Stimulated activated CD4-positive, alpha-beta T cell treated with anti-CD3 and anti-CD28 coated beads, TNF-alpha, amount 100 ng/mL, for 4 hours (primary cell): ENCODE results near the gene ABCC6.
"Not testable (repeated sequence)": the region's sequence is repeated elsewhere in the genome, so short reads cannot be mapped to it uniquely, and the experiment has no call there.

Experiments used
- DNase-seq, 3 experiments: peaks; one replicate each; pipeline ENCODE4 v3.0.0-alpha.2; 2020; ENCODE audit warnings: low read depth in 3 of 3

Gene ABCC6

DNA sequence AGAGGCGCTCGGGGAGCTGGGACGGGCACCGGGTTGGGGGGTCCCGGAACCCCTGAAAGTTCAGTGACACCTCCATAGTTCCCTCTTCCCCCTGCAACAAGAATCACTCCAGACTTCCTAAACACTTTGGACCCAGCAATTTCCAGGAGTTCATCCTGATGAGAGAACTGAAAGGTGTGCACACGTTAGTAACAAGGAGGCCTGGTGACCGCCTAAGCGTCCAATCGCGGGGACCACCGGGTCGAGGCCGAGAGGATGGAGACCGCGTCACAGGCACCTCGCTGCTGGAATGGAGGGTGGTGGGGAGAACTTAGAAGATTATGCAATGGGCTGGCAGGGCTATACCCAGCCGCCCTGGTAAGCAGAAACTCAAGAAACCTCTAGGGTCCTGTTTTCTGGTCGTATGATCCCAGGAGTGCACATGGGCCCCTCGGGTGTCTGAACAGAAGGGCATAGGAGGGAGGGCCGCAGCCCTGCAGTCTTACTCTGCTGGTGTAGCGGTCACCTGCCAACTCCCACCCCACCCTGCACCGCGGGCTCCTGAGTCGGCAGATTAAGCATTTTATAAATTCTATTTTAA is 458 bp upstream of the ABCC6 start:
- DNase-seq, result not testable (repeated sequence)

DNA sequence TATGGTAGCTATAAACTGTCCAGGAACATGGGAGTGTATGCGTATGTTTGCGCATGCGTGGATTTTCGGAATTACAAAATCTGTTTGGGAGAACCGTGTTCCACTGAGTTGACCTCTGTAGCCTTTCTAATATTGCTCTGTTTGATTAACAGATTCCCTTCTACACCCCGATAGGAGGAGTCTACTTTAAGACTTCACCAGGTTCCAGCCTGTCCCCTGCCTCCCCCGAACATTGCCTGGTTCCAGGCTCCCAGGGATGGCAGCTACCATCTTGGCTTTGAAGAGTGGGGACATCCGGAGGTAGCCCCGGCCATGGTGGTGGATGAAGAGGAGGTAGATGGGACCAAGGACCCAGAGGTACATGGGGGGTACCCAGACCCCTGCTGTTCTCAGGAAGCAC is 1.9 kb downstream of the ABCC6 start:
- DNase-seq, result not testable (repeated sequence)

DNA sequence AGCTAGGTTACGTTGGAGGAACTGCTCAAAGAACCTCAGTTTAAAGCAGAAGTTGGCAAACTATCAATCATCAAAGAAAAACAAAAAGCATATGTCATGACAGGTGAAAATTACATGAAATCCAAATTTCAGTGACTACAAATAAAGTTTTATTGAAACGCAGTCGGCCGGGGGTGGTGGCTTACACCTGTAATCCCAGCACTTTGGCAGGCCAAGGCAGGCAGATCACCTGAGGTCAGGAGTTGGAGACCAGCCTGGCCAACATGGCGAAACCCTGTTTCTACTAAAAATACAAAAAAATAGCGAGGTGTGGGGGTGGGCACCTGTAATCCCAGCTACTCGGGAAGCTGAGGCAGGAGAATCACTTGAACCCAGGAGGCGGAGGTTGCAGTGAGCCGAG is 2.8 kb downstream of the ABCC6 start:
- DNase-seq, result not testable (repeated sequence)

DNA sequence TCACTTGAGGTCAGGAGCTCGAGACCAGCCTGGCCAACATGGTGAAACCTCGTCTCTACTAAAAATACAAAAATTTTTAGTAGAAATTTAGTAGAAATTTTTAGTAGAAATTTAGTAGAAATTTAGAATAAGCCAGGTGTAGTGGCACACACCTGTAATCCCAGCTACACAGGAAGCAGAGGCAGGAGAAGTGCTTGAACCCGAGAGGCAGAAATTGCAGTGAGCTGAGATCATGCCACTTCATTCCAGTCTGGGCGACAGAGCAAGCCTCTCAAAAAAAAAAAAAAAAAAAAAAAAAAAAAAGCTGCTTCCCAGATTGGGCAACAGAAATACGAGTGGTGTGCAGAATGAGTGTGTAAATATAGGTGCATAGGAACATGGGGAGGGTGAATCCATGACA is 4.5 kb downstream of the ABCC6 start:
- not testable (repeated sequence) for DNase-seq

DNA sequence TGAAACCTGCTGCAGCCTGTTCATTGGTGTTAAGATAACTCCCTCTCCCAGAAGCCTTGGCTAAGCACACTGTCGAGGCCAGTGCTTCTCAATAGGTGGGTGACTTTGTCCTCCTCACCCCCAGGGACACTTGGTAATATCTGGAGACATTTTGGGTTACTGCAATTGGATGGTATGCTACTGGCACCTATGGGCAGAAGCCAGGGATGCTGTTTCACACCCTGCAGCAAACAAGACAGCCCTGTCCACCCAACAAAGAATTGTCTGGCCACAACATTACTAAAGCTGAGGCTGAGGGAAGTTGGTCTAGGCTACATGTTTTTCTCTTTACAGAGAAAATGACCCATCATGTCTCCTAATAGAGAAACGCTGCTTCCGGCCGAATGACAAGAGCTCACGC is 4.9 kb downstream of the ABCC6 start:
- not testable (repeated sequence) for DNase-seq

DNA sequence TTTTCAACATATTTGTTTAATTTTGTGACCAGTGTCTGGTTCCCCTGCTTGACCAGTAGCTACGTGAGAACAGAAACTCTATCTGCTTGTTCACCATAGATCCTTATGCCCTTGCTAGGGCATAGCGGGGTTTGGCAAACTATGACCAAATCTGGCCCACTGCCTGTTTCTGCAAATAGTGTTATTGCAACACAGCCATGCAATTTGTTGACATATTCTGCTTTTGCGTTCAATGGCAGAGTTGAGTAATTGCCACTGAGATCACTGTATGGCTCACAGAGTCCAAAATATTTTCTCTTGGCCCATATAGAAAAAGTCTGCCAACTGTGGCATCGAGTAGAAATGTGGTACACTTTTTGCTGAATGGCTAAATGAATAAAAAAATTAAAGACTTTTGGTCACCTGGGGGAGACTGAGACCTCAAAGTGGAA is 9.4 kb downstream of the ABCC6 start:
- not testable (repeated sequence) for DNase-seq

DNA sequence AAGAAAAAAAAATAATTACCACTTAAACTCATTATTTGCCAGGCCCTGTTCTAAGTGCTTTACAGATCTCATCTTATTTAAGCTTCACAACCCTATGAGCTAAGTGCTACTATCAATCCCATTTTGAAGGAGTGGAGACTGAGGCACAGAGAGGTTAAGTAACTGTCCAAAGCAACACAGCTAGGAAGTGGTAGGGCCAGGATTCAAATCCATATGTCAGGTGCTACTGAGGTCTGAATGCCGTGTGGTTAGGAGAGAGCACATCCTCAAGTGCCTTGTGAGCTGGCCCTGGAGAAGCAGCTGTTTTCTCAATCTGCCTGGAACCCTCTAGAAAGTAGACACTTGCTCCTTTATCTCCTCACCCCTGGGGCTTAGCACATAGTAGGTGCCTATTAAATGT is 11.9 kb downstream of the ABCC6 start:
- DNase-seq, result not testable (repeated sequence)

DNA sequence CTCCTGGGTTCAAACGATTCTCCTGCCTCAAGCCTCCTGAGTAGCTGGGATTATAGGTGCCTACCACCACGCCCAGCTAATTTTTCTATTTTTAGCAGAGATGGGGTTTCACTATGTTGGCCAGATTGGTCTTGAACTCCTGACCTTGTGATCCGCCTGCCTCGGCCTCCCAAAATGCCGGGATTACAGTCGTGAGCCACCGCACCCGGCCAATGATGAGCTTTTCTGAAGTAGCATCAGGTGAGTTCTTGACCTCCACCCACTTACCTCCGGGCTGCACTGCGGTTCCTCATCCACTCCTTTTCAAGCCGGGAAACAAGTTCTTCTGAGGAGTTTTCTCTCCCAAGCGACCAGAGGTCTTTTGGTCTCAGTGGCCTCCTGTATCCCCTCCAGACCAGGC is 14.8 kb downstream of the ABCC6 start:
- DNase-seq, result not testable (repeated sequence)

DNA sequence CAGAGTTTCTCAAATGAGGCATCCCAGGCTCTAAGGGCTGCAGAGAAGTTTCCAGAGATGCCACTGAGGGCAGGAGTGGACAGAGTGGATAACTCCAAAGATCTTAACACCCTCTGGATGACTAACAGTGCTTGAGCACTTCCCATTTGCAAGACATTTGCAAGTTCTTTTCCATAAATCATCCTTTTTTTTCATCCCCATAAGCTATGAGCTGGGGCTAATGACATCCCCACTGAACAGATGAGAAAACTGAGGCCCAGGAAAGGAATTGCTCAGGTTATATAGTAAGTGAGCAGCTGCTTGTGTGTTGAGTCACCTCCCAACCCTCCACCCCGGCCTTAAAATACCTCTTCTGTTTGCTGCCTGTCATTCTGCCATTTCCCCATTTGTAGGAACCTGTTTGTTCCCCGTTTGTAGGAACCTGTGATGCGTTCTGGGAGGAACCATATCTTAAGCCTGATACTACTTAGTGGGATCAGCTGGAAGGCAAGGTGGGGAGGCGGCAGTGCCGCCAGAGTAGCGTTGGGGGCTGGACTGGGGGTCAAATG is 15.4 kb downstream of the ABCC6 start:
- not testable (repeated sequence) for DNase-seq

DNA sequence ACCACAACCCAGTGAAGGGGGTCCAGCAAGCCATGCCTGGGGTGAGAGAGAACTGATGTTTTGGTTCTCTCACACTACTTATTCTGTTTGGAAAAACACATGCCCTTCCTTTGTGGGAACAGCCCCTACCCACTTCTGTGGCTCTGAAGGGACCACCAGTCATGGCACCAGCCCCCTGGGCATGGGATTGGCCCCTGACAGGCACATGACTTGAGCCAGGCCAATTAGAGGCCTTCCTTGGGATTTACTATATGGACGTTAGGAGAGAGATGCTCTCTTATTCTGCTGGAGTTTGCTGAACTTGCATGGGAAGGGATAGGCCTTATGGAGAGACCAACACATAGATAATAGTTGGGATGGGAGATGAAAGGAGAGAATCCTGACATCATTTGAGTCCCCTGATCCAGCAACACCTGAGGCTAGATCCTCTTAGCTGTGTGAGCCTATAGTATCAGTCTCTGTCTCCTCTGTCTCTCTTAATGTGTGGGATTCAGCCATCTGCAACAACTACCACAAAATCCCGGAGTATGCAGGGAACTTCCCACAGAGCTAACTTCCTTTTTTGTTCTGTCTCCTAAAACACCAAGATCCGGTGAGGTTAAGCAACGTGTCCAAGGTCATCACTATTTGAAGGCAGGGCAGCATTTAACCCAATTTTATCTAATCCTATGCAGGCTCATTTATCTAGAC is 16.1 kb downstream of the ABCC6 start:
- not testable (repeated sequence) for DNase-seq

DNA sequence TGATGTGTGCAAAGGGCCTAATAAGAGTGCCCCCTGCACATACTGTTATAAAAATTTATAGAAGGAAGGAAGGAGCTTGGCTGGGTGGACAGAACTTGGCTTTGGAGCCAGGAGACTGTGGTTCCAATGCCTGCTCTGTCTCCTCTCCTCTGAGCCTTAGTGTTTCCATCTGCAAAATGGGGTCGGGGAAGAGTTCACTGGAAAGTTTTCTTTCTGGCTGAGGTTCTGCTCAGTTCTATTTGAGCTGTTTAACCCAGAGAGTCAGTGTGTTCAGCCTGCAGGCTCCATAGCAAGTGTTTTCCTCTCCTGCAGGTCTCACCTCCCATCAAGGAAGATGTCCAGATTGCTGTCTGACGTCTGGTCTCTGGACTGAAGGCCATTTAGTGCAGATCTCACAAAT is 17.4 kb downstream of the ABCC6 start:
- DNase-seq, result not testable (repeated sequence)

DNA sequence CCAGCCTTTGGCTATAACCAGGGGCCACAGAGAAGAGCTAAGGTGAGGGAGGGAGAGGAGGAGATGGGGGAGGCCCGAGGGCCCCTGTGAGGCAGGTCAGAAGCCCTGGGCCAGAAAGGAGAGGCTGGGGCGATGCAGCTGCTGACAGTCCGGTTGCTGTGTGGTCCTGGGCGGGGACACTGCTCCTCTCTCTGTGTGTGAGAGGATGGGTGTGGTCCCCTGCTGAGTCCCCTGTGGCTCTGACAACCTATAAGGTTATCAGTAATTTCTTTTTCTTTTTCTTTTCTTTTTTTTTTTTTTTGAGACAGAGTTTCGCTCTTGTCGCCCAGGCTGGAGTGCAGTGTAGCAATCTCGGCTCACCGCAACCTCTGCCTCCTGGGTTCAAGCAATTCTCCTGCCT is 18.7 kb downstream of the ABCC6 start:
- not testable (repeated sequence) for DNase-seq

DNA sequence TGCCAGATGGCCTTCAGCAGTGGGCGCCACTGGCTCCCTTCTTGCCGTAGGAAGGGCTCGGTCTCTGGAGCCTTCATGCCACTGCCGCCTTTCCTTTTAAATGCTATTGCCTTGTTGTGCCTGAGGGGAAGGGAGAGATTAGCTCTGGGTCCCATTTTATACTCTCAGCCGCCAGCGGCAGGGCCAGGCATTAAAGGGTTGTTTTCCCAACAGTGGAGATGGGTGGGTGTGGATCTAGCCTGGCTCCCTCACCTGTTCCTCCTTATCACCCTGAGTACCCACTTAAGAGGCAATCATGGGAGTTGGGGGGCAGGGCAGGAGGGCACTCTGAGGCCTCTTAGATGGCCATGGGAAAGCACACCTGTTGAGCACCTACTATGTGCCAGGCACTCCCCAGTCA is 19.8 kb downstream of the ABCC6 start:
- DNase-seq, result not testable (repeated sequence)

DNA sequence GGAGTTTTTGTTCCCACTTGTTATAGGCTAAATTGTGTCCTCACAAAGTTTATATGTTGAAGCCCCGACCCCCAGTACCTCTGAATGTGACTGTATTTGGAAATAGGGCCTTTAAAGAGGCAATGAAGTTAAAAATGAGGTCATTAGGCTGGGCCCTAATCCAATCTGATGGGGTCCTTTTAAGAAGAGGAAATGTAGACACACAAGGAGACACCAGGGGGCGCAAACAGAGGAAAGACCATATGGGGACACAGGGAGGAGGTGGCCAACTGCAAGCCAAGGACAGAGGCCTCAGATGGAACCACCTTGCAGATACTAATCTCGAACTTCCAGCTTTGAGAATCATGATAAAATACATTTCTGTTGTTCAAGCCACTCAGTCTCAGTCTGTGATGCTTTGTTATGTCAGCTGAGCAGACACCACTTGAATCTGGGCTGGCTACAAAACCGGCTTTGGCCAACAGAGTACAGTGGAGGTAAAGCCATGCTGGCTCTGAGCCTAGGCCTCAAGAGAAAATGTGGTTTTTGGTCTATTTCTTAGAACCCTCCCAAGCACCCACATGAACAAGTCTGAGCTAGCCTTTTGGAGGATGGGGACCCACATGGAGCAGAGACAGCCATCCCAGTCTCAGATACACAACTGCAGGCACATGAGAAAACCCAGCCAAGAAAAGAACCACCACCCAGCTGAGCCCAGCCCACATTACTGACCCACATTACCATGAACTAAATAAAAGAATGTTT is 20.7 kb downstream of the ABCC6 start:
- not testable (repeated sequence) for DNase-seq

DNA sequence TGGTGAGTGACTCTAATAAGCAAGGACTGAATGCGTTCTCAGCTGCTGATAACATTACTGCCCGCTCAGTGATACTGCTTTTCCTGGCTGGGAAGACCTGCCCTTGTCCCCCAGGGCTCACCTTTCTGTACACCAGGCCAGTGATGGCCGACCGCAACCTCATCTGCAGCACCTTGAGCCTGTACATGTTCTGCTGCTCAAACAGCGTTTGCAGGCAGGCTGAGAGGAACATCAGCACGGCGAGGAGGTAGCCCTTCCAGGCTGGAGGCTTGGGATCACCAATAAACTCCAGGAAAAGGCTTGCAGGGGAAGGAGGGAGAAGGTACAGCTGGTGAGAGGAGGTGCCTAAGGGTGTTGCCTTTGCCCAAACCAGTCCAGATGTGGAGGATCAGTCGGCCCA is 21.4 kb downstream of the ABCC6 start:
- not testable (repeated sequence) for DNase-seq

DNA sequence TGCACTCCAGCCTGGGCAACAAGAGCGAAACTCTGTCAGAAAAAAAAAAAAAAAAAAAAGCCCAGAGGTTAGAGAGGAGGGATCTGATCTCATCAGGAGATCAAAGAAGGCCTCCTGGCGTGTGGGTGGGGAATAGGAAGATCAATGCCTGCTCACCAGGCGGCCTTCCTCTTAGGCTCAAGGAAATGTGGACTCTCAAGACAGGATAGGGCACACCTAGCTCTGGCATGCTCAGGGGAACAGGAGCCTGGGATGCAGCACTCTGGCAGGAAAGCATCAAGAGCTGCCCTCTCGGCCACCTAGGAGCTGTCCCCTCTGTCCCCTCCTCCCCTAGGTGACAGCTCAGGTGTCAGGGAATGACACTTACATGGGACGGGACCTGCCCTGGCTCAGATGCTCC is 22.9 kb downstream of the ABCC6 start:
- DNase-seq, result not testable (repeated sequence)

DNA sequence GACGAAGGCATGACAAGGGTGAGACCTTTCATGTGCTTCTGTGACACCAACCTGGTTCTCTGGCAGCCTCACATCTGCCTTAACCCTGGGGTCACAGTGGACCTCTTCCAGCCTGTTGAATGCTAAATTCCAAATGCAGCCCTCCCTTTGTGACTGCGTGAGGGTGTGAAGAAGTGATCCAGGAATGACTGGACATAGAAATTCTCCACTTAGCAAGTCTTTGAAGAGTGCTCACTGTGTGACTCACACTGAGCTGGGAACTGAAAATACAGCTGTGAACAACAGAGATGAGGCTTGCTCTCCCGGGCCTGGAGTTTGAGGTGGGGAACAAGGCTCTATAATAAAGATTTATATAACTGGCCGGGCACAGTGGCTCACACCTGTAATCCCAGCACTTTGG is 23.9 kb downstream of the ABCC6 start:
- DNase-seq, result not testable (repeated sequence)

DNA sequence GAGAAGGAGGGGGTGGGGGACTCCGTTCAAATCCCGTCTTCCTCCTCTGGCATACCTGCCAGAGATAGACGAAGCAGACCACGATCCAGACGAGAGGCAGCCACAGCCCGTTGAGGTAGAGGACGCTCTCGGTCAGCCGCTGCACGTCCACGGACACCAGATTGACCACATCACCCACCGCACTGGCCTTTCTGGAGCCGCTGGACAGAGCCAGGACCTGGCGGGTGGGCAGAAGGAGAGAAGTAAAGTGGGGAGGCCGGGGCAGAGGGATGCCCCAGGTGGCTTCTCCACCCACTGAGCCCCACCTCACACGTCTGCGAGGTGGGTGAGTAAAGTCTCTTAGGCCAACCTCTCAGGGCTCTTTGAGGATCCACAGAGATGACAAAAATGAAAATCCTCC is 25.3 kb downstream of the ABCC6 start:
- no peak for DNase-seq

DNA sequence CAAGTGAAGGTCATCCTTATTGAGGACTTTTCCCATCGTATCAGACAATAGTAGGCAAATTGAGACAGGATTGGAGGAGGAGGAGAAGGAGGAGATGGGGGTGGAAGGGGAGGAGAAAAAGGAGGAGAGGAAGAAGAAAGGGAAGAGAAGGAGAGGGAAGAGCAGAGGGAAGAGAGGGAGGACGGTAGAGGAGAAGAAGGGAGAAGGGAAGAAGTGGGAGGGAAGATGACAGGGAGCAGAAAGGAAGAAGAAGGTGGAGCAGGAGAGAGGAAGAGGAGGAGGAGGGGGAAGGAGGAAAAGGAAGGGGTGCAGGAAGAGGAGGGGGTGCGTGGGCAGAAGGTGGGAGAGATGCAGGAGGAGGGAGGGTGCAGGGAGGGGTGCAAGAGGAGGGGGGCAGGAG is 26.0 kb downstream of the ABCC6 start:
- no peak for DNase-seq

DNA sequence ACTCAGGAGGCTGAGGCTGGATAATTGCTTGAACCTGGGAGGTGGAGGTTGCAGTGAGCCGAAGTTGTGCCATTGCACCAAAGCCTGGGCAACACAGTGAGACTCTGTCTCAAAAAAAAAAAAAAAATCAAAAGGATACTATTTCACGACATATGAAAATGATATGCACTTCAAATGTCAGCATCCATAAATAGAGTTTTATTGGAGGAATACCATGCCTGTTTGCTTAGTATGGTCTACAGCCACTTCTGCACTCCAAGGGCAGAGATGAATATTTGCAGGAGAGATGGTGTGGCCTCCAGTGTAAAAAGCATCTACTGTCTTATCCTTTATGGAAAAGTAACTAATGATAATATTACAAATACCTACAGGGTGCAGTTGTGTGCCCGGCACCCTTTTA is 27.2 kb downstream of the ABCC6 start:
- no peak for DNase-seq

DNA sequence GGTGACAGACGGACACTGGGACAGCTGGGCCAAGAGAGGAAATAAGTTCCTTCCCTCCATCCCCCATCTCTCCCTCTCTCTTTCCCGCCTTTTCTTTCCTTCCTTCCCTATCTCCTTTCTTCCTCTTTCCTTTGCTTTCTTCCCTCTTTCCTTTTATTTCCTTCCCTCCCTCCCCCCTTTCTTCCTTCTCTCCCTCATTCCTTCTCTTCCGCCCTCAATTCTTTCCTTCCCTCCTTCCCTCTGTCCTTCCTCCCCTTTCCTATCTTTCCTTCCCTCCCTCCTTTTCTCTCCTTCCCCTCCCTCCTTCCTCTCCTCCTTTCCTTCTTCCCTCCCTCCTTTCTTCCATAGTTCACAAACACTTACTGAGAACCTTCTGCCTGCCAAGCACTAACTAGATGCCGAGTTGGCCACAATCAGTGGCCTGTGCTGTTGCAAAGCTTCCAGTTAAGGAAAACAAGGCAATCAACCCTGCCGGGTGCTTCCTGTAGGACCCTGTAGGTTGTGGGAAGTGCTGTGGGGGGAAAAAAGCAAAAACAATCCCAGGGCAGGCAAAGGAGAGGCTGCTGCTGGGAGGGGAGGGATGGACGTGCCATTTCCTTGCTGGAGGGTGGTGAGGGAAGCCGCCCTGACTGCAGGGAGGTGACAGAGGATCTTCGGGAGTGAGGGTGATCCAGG is 31.7 kb downstream of the ABCC6 start:
- no peak for DNase-seq

DNA sequence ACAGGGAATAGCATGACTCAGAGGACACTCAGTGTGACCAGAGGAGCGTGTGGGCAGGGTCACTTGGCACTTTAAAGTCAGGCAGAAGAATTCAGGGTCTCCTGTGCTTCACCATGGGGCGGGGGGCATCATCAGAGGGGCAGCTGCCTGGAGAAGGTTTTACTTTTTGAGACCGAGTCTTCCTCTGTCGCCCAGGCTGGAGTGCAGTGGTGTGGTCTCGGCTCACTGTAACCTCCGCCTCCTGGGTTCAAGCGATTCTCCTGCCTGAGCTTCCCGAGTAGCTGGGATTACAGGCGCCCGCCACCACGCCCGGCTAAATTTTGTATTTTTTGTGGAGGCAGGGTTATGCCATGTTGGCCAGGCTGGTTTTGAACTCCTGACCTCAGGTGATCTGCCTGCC is 32.3 kb downstream of the ABCC6 start:
- not testable (repeated sequence) for DNase-seq
